ENCODE measurements around the gene STUM.
"Not testable (repeated sequence)": the region's sequence is repeated elsewhere in the genome, so short reads cannot be mapped to it uniquely, and the experiment has no call there.

STUM gene

DNA sequence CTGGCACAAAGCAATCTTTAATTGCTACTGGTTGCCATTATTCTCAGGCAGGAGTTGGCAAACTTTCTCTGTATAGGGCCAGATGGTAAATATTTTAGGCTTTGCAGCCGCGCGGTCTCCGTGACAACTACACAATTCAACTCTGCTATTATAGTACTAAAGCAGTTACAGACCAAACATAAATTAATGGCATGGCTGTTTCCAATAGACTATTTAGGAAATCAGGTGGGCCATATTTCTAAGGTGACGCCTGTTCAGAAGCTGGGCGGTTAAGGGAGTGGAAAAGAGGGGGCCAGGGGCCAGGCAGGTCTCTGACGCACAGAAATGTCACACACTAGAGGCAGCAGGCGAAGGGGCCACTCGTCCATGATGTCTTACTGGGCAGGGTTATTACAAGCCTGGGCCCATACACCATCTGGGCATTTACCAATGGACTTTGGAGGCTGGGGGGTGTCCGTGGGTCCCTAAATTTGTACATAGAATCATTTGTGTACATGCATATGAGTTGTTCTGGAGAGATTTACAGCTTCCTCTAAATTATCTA lies 80.1 kb downstream of the STUM start:
- no peak for DNase-seq

DNA sequence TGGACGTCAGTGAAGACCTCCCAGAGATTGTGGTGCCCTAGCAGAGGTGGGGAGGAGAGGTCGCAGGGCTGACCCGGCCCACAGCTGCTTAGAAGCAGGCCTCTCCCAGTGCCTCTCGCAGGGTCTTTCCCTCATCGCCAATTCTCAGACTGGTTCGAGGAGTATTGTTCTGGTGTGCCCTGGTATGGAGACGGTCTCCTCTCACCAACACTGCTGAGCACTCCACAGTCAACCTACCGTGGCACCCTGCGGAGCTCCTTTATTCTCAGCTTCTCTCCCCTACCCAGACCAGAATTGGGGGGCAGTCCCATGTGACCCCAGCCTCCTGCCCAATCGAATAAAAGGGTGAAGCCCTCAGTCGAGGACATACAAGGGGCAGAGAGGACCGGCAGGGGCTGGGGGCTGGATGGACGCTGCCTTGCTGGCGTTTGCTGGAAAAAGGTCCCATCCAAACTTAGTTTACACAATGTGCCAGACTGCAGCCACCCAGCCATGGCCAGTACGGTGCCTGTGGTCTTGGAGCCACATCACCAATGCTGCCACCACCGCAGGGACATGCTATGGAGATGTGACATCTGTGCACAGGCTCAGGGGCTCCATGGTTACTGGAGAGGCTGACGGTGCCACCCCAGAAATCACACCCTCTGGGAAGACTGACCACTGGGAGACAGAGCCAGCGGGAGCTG lies 80.8 kb downstream of the STUM start:
- no peak for DNase-seq

- DNase-seq: no peak
Measured at GRCh38 chr1:226629896-226630550, 81.5 kb downstream of the STUM start.

- DNase-seq: no peak
Measured at GRCh38 chr1:226630592-226630991, 82.0 kb downstream of the STUM start.

- no peak for DNase-seq
Measured at GRCh38 chr1:226631229-226632000, 82.9 kb downstream of the STUM start.

DNA sequence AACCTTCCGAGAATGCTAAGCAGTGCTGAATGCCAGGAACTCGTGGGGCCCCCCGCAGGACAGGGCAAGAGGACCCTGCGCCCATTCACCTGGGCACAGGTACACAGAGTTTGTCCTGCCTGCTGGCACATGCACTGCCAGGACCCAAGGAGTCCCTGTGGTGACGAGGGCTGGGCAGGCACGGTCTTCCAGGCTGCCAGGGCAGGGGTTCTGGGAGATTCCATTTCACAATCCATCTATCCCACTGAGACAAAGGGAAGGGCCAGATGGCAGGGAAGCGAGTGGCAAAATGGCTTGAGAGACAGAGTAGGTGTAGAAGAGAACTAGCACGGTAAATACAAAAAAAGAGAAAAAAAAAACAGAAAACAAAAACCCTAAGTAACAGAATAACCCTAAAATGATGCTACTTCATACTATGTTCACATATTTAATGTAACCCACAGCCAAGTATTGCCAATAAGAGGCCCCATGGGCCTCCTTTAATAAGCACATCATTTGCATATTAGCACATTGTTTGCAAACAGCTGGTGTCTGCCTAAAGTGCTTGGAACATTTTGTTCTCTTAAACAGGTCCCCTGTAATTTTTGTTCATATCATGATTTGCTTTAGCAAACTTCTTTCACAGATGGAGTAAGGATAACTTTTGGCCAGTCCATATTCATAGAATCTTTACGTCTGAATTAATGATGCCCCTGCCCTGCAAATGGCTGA lies 83.8 kb downstream of the STUM start:
- DNase-seq: no peak

- DNase-seq: no peak
Measured at GRCh38 chr1:226632922-226633351, 84.4 kb downstream of the STUM start.

- no peak for DNase-seq
Measured at GRCh38 chr1:226633541-226634165, 85.1 kb downstream of the STUM start.

DNA sequence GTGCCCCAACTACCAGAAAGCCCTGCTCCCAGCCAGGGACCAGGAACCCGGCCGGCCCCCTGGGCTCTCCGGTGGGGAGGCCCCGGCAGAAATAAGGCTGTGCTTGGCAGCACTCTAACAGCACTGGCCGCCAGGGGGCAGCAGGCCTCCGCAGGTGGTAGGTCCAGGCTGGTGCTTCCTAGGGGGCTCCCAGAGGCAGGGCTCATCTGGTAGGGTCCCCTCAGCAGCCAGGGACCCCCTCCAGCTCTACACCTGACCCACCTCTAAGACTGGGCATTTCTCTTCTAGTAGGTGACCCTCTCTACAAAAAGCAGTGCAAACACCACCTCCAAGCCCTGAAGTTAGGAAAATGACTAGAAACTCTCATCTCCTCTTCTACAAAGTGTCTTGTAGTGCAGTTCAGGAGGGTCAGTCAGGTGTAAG lies 85.6 kb downstream of the STUM start:
- no peak for DNase-seq

DNA sequence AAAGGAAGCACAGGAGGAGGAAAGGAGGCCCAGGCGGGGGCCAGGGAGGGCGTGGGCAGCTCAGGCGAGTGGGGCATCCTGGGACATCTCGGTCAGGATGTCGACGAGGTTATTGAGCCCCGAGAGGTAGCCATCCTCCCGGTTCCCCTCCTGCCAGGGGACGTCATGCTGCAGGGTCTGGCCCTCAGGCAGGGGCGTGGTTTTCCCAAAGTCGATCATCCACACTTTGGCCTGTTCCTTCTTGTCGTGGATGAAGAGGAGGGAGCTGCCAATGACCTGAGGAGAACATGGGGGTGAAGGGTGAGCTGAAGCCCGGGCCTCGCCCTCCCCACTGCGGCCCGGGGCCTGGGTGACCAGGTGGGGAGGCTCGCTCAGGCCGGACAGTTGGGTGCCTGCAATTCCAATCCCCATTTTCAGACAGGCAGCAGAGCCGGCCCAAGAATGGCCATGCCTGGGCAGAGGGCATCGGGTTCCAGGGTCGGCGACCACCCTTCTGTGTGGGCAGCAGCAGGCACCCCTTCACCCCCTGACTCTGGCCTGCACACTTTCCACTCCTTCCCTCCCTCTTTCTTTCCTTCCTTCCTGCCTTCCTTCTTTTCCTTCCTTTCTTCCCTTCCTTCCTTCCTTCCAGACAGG lies 86.2 kb downstream of the STUM start:
- no peak for DNase-seq

DNA sequence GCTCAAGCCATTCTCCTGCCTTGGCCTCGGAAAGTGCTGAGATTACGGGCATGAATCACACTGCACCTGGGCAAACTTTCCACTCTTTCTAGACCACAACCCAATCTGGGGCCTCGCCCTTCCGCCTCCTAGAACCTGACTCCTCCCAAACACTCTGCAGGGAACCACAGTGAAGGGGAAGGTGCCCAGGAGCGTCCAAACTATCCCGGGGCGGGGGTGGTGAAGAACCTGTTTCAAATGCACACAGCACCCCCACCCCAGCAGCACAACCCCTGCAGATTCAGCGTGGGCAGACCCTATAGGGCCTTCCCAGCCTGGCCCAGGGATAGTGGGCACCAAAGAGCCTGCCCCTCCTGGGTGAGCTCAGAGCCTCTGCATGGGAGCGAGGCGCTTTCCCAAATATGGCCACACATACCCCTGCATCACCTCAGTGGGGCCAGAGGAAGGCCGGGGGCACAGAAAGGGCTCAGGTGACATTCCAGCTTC lies 86.9 kb downstream of the STUM start:
- no peak for DNase-seq

- no peak for DNase-seq
Measured at GRCh38 chr1:226636847-226637096, 88.2 kb downstream of the STUM start.

GRCh38 chr1:226637147-226637935 lies 88.8 kb downstream of the STUM start:
- DNase-seq: no peak

GRCh38 chr1:226638001-226638601 lies 89.5 kb downstream of the STUM start:
- DNase-seq: no peak

GRCh38 chr1:226638608-226639007 lies 90.0 kb downstream of the STUM start:
- no peak for DNase-seq

- DNase-seq: not testable (repeated sequence)
Measured at GRCh38 chr1:226639206-226639605, 90.6 kb downstream of the STUM start.

DNA sequence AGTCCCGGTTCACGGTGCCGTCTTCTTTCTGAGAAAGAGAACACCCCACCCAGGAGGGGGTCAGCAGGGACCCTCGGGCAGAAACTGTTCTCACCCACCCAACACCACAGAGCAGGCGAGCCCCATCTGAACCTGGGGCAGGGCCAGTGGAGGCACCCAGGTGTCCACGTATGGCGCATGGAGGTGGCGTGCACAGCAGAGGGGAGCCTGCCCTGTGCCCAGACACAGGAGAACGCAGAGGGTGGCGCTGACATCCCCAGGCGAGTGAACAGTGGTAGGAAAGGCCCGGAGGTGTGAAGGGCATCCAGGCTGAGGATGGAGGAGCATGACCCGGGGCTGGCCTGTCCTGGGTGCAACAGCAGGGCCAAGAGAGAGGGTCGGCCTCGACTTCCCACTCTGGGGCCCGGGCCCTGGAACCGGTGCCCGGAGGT lies 91.1 kb downstream of the STUM start:
- no peak for DNase-seq

GRCh38 chr1:226640321-226641136 lies 92.0 kb downstream of the STUM start:
- DNase-seq: no peak

DNA sequence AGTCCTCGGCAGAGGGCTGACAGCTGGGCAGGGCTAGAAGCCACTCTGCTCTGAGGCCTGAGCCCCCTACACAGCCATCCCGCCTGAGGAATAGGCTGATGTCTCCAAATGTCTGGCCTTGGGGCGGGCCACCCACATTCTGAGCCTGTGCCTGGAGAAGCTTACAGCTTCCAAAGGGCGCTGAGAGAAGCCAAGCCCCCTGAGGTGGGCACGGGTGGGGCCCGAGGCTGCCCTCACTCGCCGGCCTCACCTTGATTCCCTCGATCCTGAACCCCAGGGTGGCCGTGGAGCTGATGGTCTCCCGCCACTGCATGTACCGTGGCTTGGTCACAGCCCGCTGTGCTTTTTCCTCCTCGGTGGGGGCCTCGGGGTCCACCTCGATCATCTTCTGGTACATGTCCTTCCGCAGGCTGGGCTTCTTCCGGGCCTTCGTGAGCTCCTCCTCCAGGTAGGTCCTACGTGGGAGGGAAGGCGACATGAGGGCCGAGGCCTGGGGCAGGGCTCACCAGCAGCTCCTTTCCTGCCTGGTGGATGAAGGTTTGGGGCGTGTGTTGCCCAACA lies 93.2 kb downstream of the STUM start:
- DNase-seq: no peak

DNA sequence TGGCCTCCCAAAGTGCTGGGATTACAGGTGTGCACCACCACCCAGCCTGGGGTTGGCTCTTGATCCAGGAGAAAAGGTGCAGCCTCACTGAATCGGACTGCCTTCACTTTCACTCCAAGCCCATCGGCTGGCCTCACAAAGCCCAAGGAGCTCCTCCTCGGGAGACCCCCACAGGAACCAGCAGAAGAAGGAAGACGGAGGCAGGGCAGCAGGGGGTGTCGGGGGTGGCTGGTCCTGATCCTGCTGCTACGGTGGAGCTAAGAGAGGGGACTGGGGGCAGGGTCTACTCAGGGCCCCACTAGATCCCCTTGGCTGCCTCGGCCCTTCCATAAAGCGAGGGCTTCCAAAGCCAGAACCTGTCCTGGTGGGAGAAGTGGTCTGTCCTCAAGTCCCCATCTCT lies 93.9 kb downstream of the STUM start:
- DNase-seq: no peak
